ENCODE results near the gene APBA1. TPM values are rescaled to one million over a fixed set of nuclear protein-coding genes. Genes with fewer than 3 reads are reported as not detected.

Gene APBA1
- polyA plus RNA-seq, 3 donors: 1.6 TPM; not detected in 2

DNA sequence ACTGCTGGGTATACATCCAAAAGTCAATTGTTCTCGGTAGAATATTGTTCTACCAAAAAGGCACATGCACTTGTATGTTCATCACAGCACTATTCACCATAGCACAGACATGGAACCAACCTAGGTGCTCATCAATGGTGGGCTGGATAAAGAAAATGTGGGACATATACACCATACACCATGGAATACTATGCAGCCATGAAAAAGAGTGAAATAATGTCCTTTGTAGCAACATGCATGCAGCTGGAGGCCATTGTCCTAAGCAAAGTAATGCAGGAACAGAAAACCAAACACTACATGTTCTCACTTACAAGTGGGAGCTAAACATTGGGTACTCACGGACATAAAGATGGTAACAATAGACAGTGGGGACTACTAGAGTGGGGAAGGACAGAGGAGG, 145.5 kb downstream of the APBA1 start:
- Histone ChIP-seq H3K9me3 (replicated peaks in 1 of 2; ENCODE audit: control insufficient read depth in 1 of 2, insufficient read depth in 1 of 2, low read length in 2 of 2) (no peaks in the 10 kb centered on the region), H3K27me3 (ENCODE audit: control insufficient read depth in 2 of 2, insufficient read depth in 2 of 2, low read length in 2 of 2) (peaks cover 0 to 3% of the 10 kb centered on the region in 2 donors), H3K27ac (ENCODE audit: low read depth in 1 of 2, low read length in 2 of 2) (no peak overlapping the region), H2AFZ (ENCODE audit: insufficient read depth, low read depth, low read length, poor library complexity, severe bottlenecking) (no peak overlapping the region), H4K20me1 (ENCODE audit: insufficient read depth, low read length) (no peaks in the 10 kb centered on the region), H3K9ac (ENCODE audit: insufficient read depth, low read length, poor library complexity, severe bottlenecking) (no peak overlapping the region), H3K4me3 (replicated peaks in 1 of 3; ENCODE audit: low read depth in 2 of 3, low read length in 3 of 3) (no peak overlapping the region), H3K36me3 (replicated peaks in 1 of 2; ENCODE audit: control insufficient read depth in 1 of 2, insufficient read depth in 2 of 2, low read length in 2 of 2) (no peaks in the 10 kb centered on the region), H3K4me1 (ENCODE audit: control insufficient read depth in 1 of 2, insufficient read depth in 2 of 2, low read length in 2 of 2) (no peaks in the 10 kb centered on the region), H3K79me2 (ENCODE audit: insufficient read depth, low read length) (no peaks in the 10 kb centered on the region), H3K4me2 (replicated peaks; ENCODE audit: extremely low read depth, low read length, poor library complexity, severe bottlenecking) (no peak overlapping the region)
- no CpG with 5 or more reads among the region's 2 CpGs for WGBS (ENCODE audit: insufficient coverage)
- Mint-ChIP-seq H3K9me3 (peaks cover 1 to 10% (median 3%) of the 10 kb centered on the region in 7 donors), H3K27me3 (ENCODE audit: low read depth in 3 of 3) (peaks cover 0 to 2% (median 0%) of the 10 kb centered on the region in 3 donors), H3K4me1 (no peaks in the 10 kb centered on the region), H3K4me3 (no peak overlapping the region), H3K36me3 (no peaks in the 10 kb centered on the region), H3K27ac (no peak overlapping the region)
- intact Hi-C loops (cut with micrococcal nuclease): no loop called here
- TF ChIP-seq, protein P1, sequence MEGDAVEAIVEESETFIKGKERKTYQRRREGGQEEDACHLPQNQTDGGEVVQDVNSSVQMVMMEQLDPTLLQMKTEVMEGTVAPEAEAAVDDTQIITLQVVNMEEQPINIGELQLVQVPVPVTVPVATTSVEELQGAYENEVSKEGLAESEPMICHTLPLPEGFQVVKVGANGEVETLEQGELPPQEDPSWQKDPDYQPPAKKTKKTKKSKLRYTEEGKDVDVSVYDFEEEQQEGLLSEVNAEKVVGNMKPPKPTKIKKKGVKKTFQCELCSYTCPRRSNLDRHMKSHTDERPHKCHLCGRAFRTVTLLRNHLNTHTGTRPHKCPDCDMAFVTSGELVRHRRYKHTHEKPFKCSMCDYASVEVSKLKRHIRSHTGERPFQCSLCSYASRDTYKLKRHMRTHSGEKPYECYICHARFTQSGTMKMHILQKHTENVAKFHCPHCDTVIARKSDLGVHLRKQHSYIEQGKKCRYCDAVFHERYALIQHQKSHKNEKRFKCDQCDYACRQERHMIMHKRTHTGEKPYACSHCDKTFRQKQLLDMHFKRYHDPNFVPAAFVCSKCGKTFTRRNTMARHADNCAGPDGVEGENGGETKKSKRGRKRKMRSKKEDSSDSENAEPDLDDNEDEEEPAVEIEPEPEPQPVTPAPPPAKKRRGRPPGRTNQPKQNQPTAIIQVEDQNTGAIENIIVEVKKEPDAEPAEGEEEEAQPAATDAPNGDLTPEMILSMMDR (IDR thresholded peaks at IDR 0.05): no peak
- DNase-seq: no peak

DNA sequence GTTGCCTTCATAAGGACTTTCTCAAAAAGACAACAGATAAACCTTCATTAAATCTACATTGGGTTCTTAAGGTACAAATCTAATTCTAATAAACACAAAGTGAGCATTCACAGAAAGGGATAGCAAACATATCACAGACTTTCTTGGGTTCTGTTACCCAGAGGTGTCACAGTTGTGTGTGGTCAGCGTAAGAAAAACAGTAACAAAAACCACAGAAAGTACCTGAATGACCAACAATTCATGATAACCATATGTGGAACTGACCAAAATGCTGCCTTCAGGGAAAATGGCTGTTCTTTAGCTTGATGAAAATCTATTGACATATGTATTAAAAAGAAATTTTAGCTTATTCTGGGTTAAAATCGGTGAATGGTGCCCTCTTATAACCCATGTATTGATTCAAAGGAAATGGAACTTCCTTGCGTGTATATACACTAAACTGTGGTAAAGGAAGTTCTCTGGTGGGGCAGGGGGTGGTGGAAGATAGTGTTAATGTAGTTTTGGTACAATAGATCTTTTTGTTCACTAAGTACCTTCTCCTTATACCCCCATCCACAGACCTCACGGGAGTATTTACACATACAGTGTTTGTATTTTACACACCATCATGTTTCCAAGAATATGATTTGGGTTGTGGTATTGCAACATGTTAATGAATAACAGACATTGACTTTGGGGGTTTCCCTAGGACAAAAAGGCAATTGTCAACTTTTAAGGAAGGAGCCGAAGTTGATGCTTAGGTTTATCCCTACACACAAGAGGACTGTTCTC, 152.5 kb downstream of the APBA1 start:
- H4K20me1 ChIP-seq (ENCODE audit: insufficient read depth, low read length): no peaks in the 10 kb centered on the region
- WGBS (ENCODE audit: insufficient coverage): no CpG with 5 or more reads among the region's 5 CpGs
- H3K36me3 ChIP-seq (replicated peaks in 1 of 2; ENCODE audit: control insufficient read depth in 1 of 2, insufficient read depth in 2 of 2, low read length in 2 of 2): no peaks in the 10 kb centered on the region
- peaks cover 8 to 26% (median 13%) of the 10 kb centered on the region in 7 donors for H3K9me3 Mint-ChIP-seq
- H3K36me3 Mint-ChIP-seq: no peaks in the 10 kb centered on the region
- no peaks in the 10 kb centered on the region for H3K4me1 Mint-ChIP-seq
- H3K4me3 ChIP-seq (replicated peaks in 1 of 3; ENCODE audit: low read depth in 2 of 3, low read length in 3 of 3): no peak overlapping the region
- intact Hi-C loops (cut with micrococcal nuclease): no loop called here
- no peaks in the 10 kb centered on the region for H3K27me3 ChIP-seq (ENCODE audit: control insufficient read depth in 2 of 2, insufficient read depth in 2 of 2, low read length in 2 of 2)
- no peak overlapping the region for H3K27ac ChIP-seq (ENCODE audit: low read depth in 1 of 2, low read length in 2 of 2)
- H3K79me2 ChIP-seq (ENCODE audit: insufficient read depth, low read length): no peaks in the 10 kb centered on the region
- no peaks in the 10 kb centered on the region for H3K4me1 ChIP-seq (ENCODE audit: control insufficient read depth in 1 of 2, insufficient read depth in 2 of 2, low read length in 2 of 2)
- TF ChIP-seq, protein P1 (IDR thresholded peaks at IDR 0.05): no peak
- H3K9ac ChIP-seq (ENCODE audit: insufficient read depth, low read length, poor library complexity, severe bottlenecking): no peak overlapping the region
- H3K4me2 ChIP-seq (replicated peaks; ENCODE audit: extremely low read depth, low read length, poor library complexity, severe bottlenecking): no peak overlapping the region
- peaks cover 2 to 3% (median 3%) of the 10 kb centered on the region in 3 donors for H3K27me3 Mint-ChIP-seq (ENCODE audit: low read depth in 3 of 3)
- no peak overlapping the region for H3K4me3 Mint-ChIP-seq
- no peak overlapping the region for H3K27ac Mint-ChIP-seq
- no peak overlapping the region for H2AFZ ChIP-seq (ENCODE audit: insufficient read depth, low read depth, low read length, poor library complexity, severe bottlenecking)
- peaks cover 15 to 22% of the 10 kb centered on the region in 2 donors for H3K9me3 ChIP-seq (replicated peaks in 1 of 2; ENCODE audit: control insufficient read depth in 1 of 2, insufficient read depth in 1 of 2, low read length in 2 of 2)
- no peak for DNase-seq
